ENCODE data around the gene LRP1B.

Gene LRP1B

DNA sequence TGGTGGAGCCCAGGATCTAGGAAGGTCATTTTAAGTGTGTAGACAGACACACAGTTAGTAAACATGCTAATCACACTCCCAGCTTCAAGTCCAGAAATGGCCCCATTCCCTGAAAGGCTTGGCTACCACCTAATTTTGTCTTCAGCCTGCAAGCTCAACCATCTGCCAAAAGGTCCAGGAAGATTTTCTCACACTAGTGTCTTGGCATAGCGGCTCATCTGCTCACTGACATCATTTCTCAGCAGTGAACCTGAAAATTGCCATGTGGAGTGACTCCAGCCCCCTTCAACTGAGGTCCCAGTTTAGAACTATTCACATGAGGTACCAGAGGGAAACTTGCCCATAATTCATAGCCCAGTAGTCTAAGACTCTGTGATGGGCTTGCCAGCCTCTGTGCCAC is 748.9 kb downstream of the LRP1B start:
- Histone ChIP-seq H4K20me1 (ENCODE audit: insufficient read depth, low read length) (no peaks in the 10 kb centered on the region), H3K36me3 (replicated peaks; ENCODE audit: insufficient read depth, low read length) (no peaks in the 10 kb centered on the region), H2AFZ (ENCODE audit: low read length) (no peak overlapping the region), H3K9me3 (replicated peaks; ENCODE audit: insufficient read depth, low read length) (no peaks in the 10 kb centered on the region), H3K27me3 (replicated peaks; ENCODE audit: insufficient read depth, low read length) (no peaks in the 10 kb centered on the region), H3F3A (ENCODE audit: insufficient read depth, low read length) (no peaks in the 10 kb centered on the region), H3K9me2 (replicated peaks; ENCODE audit: insufficient read depth, low read length) (no peaks in the 10 kb centered on the region), H3K27ac (ENCODE audit: low read length) (no peak overlapping the region), H3K9ac (ENCODE audit: low read length) (no peak overlapping the region), H3K4me2 (ENCODE audit: low read depth, low read length) (no peak overlapping the region), H3K4me3 (ENCODE audit: low read length) (no peak overlapping the region), H3K4me1 (ENCODE audit: low read length) (no peaks in the 10 kb centered on the region), H3K79me2 (ENCODE audit: low read length) (no peaks in the 10 kb centered on the region)
- TF ChIP-seq, protein P1, sequence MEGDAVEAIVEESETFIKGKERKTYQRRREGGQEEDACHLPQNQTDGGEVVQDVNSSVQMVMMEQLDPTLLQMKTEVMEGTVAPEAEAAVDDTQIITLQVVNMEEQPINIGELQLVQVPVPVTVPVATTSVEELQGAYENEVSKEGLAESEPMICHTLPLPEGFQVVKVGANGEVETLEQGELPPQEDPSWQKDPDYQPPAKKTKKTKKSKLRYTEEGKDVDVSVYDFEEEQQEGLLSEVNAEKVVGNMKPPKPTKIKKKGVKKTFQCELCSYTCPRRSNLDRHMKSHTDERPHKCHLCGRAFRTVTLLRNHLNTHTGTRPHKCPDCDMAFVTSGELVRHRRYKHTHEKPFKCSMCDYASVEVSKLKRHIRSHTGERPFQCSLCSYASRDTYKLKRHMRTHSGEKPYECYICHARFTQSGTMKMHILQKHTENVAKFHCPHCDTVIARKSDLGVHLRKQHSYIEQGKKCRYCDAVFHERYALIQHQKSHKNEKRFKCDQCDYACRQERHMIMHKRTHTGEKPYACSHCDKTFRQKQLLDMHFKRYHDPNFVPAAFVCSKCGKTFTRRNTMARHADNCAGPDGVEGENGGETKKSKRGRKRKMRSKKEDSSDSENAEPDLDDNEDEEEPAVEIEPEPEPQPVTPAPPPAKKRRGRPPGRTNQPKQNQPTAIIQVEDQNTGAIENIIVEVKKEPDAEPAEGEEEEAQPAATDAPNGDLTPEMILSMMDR (IDR thresholded peaks at IDR 0.05; ENCODE audit: low read length), result no peak
- DNase-seq, result no peak

DNA sequence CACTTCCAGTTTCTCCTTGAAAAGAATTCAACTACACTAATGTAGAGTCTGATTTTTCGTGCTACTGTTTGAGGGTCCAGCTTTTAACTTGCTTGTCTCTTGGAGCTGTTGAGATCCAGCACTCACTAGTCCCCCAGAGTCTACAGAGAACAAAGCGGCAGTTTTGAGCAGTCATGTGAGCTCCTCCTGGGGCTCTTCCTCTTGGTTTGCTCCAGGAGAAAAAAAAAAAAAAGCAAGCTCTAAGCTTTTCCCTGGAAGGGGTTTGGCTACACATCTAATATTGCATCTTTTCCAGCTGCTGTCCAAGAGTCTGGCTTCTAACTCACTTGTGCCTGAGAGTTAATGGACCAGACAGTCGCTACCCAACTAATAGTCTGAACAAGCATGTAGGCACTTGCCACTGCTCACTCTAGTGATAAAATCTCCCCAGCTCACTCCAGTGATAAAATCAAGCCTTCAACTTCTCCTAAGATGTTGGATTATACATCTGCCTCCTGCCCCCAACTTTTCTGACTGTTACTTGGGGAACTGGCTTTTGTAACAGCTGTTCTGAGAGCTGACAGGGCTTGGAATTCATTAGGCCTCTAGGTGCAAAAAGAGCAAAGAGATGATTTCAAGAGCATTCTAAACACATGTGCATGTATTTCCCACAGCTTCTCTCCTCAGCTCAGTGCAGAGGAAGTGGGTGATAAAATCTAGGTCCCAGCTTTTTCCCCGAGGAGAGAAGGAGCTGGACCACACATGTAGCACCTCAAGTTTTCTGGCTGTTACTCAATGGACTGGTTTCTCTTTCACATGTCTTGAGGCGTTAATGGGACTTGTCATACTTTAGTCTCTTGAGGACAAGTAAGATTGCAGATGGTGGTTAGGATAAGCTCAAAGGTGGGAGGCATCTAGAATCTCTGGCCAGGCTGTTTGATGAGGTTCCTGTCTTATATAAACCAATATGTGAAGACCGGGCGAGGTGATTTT is 750.5 kb downstream of the LRP1B start:
- DNase-seq, result no peak
- no peaks in the 10 kb centered on the region for H3K36me3 ChIP-seq (replicated peaks; ENCODE audit: insufficient read depth, low read length)
- H3K4me2 ChIP-seq (ENCODE audit: low read depth, low read length), result no peak overlapping the region
- H3K27me3 ChIP-seq (replicated peaks; ENCODE audit: insufficient read depth, low read length), result no peaks in the 10 kb centered on the region
- H3K4me1 ChIP-seq (ENCODE audit: low read length), result no peaks in the 10 kb centered on the region
- TF ChIP-seq EZH2 (optimal IDR thresholded peaks at IDR 0.05; ENCODE audit: low read depth, low read length), result no peak
- no peak for TF ChIP-seq EZH2phosphoT487 (IDR thresholded peaks at IDR 0.05; ENCODE audit: low read length)
- TF ChIP-seq, protein P1 (IDR thresholded peaks at IDR 0.05; ENCODE audit: low read length), result no peak
- H2AFZ ChIP-seq (ENCODE audit: low read length), result no peak overlapping the region
- H3K4me3 ChIP-seq (ENCODE audit: low read length), result no peak overlapping the region
- H3K9me3 ChIP-seq (replicated peaks; ENCODE audit: insufficient read depth, low read length), result no peaks in the 10 kb centered on the region
- no peaks in the 10 kb centered on the region for H3F3A ChIP-seq (ENCODE audit: insufficient read depth, low read length)
- no peaks in the 10 kb centered on the region for H4K20me1 ChIP-seq (ENCODE audit: insufficient read depth, low read length)
- no peak overlapping the region for H3K9ac ChIP-seq (ENCODE audit: low read length)
- H3K27ac ChIP-seq (ENCODE audit: low read length), result no peak overlapping the region
- H3K79me2 ChIP-seq (ENCODE audit: low read length), result no peaks in the 10 kb centered on the region
- no peaks in the 10 kb centered on the region for H3K9me2 ChIP-seq (replicated peaks; ENCODE audit: insufficient read depth, low read length)

DNA sequence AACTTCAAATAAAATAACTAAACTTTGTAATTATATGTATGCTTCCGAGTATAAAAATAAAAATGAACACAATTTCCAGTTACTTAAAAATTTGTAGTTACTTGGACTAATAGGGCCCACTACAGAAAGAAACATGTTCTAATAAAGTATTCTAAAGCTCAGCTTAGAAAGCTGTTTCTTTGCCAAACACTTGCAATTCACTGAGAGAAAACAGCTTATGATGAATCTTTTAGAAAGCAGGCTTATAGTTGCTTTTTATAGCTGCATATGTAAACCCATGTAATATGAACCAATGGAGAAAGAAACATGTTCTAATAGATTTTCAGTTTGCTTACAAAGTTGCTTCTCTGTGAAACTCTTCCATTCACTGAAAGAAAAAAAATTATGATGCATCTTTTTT is 766.0 kb downstream of the LRP1B start:
- Histone ChIP-seq H3K4me1 (ENCODE audit: low read length) (no peaks in the 10 kb centered on the region), H3K4me3 (ENCODE audit: low read length) (no peak overlapping the region), H3K36me3 (replicated peaks; ENCODE audit: insufficient read depth, low read length) (no peaks in the 10 kb centered on the region), H3K79me2 (ENCODE audit: low read length) (no peaks in the 10 kb centered on the region), H4K20me1 (ENCODE audit: insufficient read depth, low read length) (no peaks in the 10 kb centered on the region; the same call in 1 of the 2 replicates), H3K27me3 (replicated peaks; ENCODE audit: insufficient read depth, low read length) (no peaks in the 10 kb centered on the region), H3F3A (ENCODE audit: insufficient read depth, low read length) (no peaks in the 10 kb centered on the region), H3K9me2 (replicated peaks; ENCODE audit: insufficient read depth, low read length) (no peaks in the 10 kb centered on the region), H3K4me2 (ENCODE audit: low read depth, low read length) (no peak overlapping the region), H2AFZ (ENCODE audit: low read length) (no peak overlapping the region), H3K9me3 (replicated peaks; ENCODE audit: insufficient read depth, low read length) (no peaks in the 10 kb centered on the region), H3K9ac (ENCODE audit: low read length) (no peak overlapping the region), H3K27ac (ENCODE audit: low read length) (no peak overlapping the region)
- DNase-seq, result no peak
- TF ChIP-seq EZH2 (optimal IDR thresholded peaks at IDR 0.05; ENCODE audit: low read depth, low read length) (no peak), EZH2phosphoT487 (IDR thresholded peaks at IDR 0.05; ENCODE audit: low read length) (no peak)
- TF ChIP-seq, protein P1 (IDR thresholded peaks at IDR 0.05; ENCODE audit: low read length), result no peak
